CD4-positive, alpha-beta memory T cell (primary cell): Measurements from ENCODE around the gene SHMT1. TPM values are rescaled to one million over a fixed set of nuclear protein-coding genes. Genes with fewer than 3 reads are reported as not detected.
A peak's percentile ranks its signal among the peaks of the same experiment; 100 is the strongest.

Experiments
- CTCF ChIA-PET: fragments of 350-600 bp; sonication (Branson Sonifier 250); formaldehyde crosslinking; loops from one replicate; lab custom pipeline; 2021; ENCODE audit warnings: inconsistent platforms; ENCODE audit not compliant: partially characterized antibody; lab: Charles Lee
- POLR2A ChIA-PET: fragments of 350-600 bp; sonication (Branson Sonifier 250); formaldehyde crosslinking; loops from one replicate; lab custom pipeline; 2021; ENCODE audit not compliant: partially characterized antibody; lab: Charles Lee
- DNase-seq, 5 donors: peaks; one replicate each; pipeline versions ENCODE4 v3.0.0 to v3.0.0-alpha.2; 2020 to 2022; ENCODE audit warnings: mixed read lengths in 1 of 5
- H3K27ac ChIP-seq: one replicate; pipeline ENCODE4 v1.7.0; 2013; ENCODE audit warnings: low read depth, low read length
- H3K27me3 ChIP-seq: 2 replicates; pipeline ENCODE4 v1.7.0; 2013; ENCODE audit warnings: mild to moderate bottlenecking, low read length, moderate library complexity; ENCODE audit not compliant: insufficient read depth
- H3K36me3 ChIP-seq: 2 replicates; pipeline ENCODE4 v1.7.0; 2013; ENCODE audit warnings: mild to moderate bottlenecking, low read length, moderate library complexity; ENCODE audit not compliant: insufficient read depth
- H3K4me1 ChIP-seq: 2 replicates; pipeline ENCODE4 v1.7.0; 2013; ENCODE audit warnings: mild to moderate bottlenecking, low read length, moderate library complexity; ENCODE audit not compliant: insufficient read depth
- H3K4me3 ChIP-seq, 2 donors: one replicate each; pipeline ENCODE4 v1.7.0; 2013; ENCODE audit warnings: low read length in 2 of 2, mild to moderate bottlenecking in 1 of 2
- H3K9me3 ChIP-seq, 2 donors: one replicate each; pipeline ENCODE4 v1.7.0; 2013; ENCODE audit warnings: low read length in 2 of 2, control low read depth in 1 of 2; ENCODE audit not compliant: control insufficient read depth in 1 of 2
- H3K27ac Mint-ChIP-seq, 7 donors: one replicate each; pipeline ENCODE4 v1.8.0; 2020 to 2021; ENCODE audit warnings: mixed read lengths in 7 of 7, mild to moderate bottlenecking in 6 of 7, inconsistent platforms in 3 of 7, moderate library complexity in 3 of 7
- H3K27me3 Mint-ChIP-seq, 2 donors: one replicate each; pipeline ENCODE4 v1.8.0; 2020 to 2021; ENCODE audit warnings: mixed read lengths in 2 of 2
- H3K36me3 Mint-ChIP-seq, 2 donors: one replicate each; pipeline ENCODE4 v1.8.0; 2020 to 2021; ENCODE audit warnings: mixed read lengths in 2 of 2, inconsistent platforms in 1 of 2, mild to moderate bottlenecking in 1 of 2
- H3K4me1 Mint-ChIP-seq, 4 donors: one replicate each; pipeline ENCODE4 v1.8.0; 2020 to 2021; ENCODE audit warnings: mixed read lengths in 4 of 4, mild to moderate bottlenecking in 1 of 4
- H3K4me3 Mint-ChIP-seq, 8 donors: one replicate each; pipeline ENCODE4 v1.8.0; 2020 to 2021; ENCODE audit warnings: mixed read lengths in 8 of 8, mild to moderate bottlenecking in 7 of 8, moderate library complexity in 6 of 8, inconsistent platforms in 3 of 8
- H3K9me3 Mint-ChIP-seq, 8 donors: one replicate each; pipeline ENCODE4 v1.8.0; 2020 to 2021; ENCODE audit warnings: mixed read lengths in 8 of 8, mild to moderate bottlenecking in 5 of 8, inconsistent platforms in 3 of 8, moderate library complexity in 1 of 8
- intact Hi-C: fragments of 100-400 bp; cut with micrococcal nuclease; formaldehyde crosslinking; loops from one replicate; pipeline ENCODE4 v1.15.1; 2023
- polyA plus RNA-seq, 2 donors: library from polyadenylated mRNA; unstranded; fragments of 300-500 nt; fragmentation: Illumina TruSeq; gene quantifications; one replicate each; pipeline ENCODE4 v1.2.3, GENCODE V29; 2021
- total RNA-seq, 2 experiments: library from RNA; stranded (reverse); gene quantifications; one replicate each; pipeline ENCODE4 v1.2.3, GENCODE V29; 2021

The SHMT1 gene
- total and polyA plus RNA-seq, 4 experiments from 2014 or later, result 14.6 to 24.6 (median 20.0) TPM

DNA sequence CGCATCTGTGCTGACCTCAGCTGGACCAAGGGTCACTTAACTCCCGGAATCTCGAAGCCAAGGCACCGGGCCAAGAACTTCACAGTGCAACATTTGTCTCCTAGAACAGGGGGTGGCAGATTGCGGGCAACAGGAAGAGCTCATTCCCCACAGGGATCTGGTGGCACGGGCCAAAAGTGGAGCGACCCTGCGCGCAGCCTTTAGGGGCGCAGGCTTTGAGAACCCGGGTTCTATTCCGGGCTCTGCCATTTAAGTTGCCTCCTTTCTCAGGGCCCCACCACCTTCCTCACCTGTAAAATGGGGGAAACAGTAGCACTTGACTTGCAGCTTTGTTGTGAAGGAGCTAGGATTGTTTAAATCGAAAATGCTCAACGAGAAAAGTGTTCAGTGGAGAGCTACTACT, 651 bp downstream of the SHMT1 start:
- peak overlapping the region; percentile 79 to 96 (median 94) for H3K4me3 Mint-ChIP-seq
- intact Hi-C loops, result loop anchor here (1.0 to 5.0 kb wide), 2 partner anchors 47 to 180 kb away; partner anchors contain the start of genes ALKBH5 and SMCR8

DNA sequence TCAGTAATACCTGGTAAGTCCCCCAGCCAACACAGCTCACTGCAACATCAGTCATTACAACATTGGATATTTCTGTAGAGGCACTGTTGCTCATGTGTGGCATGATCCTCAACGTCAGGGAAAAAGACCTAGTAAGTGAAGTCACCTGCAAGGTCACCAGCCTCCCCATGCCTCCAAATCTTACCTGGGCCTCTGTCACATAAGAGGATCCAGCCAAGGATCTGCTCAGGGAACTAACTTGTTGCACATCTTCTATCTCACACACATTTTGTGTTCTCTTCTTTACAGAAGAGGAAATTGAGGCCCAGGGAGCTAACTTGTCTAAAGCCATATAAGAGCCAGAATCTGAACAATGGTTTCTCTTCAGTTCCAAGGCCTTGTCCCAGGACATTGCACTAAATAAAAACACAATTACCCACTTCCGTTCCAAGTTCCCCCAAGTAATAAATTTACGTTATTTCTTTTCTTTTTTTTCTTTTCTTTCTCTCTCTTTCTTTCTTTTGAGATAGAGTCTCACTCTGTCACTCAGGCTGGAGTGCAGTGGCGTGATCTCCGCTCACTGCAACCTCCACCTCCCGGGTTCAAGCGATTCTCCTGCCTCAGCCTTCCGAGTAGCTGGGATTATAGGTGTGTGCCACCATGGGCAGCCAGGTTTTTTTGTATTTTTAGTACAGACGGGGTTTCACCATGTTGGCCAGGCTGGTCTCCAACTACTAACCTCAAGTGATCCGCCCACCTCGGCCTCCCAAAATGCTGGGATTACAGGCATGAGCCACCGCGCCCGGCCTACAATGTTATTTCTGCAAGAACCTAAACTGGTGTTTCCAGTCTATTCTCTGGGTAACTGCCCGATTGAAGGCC, 1.3 kb downstream of the SHMT1 start:
- Mint-ChIP-seq H3K4me1 (peaks cover 6 to 19% (median 16%) of the 10 kb centered on the region in 4 donors), H3K9me3 (no peaks in the 10 kb centered on the region), H3K27ac (peak overlapping the region in 6 of 7 donors; percentile 9 to 81 (median 68)), H3K36me3 (peaks cover 0 to 3% of the 10 kb centered on the region in 2 donors), H3K4me3 (peak overlapping the region; percentile 79 to 96 (median 94)), H3K27me3 (no peaks in the 10 kb centered on the region)
- intact Hi-C loops, result loop anchor here (5.0 kb wide), 1 partner anchor 180 kb away; the partner anchor contains the start of gene ALKBH5
- Histone ChIP-seq H3K36me3 (no peaks in the 10 kb centered on the region), H3K4me1 (peaks cover 10% of the 10 kb centered on the region), H3K4me3 (peak overlapping the region in 1 of 2 donors; percentile 54), H3K27me3 (no peaks in the 10 kb centered on the region), H3K9me3 (no peaks in the 10 kb centered on the region), H3K27ac (no peak overlapping the region)
- CTCF ChIA-PET, result no interaction called here
- POLR2A ChIA-PET, result interaction anchor here (1.6 kb wide), 3 partner anchors 47 to 180 kb away, joined by 4 to 13 read pairs (median 12); partner anchors contain the start of genes ALKBH5, SMCR8 and TOP3A
- no peak for DNase-seq

More for the DNA sequence above, 651 bp downstream of the SHMT1 start:
- Histone ChIP-seq H3K27ac (peak overlapping the region; percentile 59), H3K27me3 (no peaks in the 10 kb centered on the region), H3K4me1 (peaks cover 10% of the 10 kb centered on the region), H3K9me3 (no peaks in the 10 kb centered on the region), H3K36me3 (no peaks in the 10 kb centered on the region), H3K4me3 (peak overlapping the region; percentile 54 to 76)
- Mint-ChIP-seq H3K27ac (peak overlapping the region in 6 of 7 donors; percentile 9 to 81 (median 80)), H3K9me3 (no peaks in the 10 kb centered on the region), H3K27me3 (no peaks in the 10 kb centered on the region), H3K4me1 (peaks cover 6 to 19% (median 16%) of the 10 kb centered on the region in 4 donors), H3K36me3 (peaks cover 0 to 3% of the 10 kb centered on the region in 2 donors)
- CTCF ChIA-PET, result no interaction called here
- peak in 1 of 5 donors; percentile 4 for DNase-seq
- POLR2A ChIA-PET, result interaction anchor here (0.7 to 1.6 kb wide), 6 partner anchors 43 to 180 kb away, joined by 3 to 13 read pairs (median 6); partner anchors contain the start of genes ALKBH5, MIEF2, SMCR8 and TOP3A

DNA sequence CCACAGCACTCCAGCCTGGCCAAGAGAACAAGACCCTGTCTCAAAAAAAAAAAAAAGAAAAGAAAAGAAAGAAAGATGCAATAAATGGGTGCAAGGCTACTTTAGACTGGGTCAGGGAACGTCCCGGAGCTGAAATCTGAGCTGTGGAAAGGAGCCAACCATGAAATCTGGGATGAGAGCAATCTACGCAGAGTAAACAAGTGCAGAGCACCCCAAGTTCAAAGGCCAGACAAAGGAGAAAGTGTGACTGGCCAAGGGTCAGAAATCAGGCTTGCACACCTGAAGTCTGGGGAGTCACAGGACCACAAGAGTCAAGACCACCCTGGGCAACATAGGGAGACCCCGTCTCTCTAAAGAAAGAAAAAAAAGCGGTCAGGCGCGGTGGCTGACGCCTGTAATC, 2.8 kb downstream of the SHMT1 start:
- Histone ChIP-seq H3K4me1 (peaks cover 10% of the 10 kb centered on the region), H3K36me3 (no peaks in the 10 kb centered on the region), H3K9me3 (no peaks in the 10 kb centered on the region), H3K4me3 (no peak overlapping the region), H3K27me3 (no peaks in the 10 kb centered on the region), H3K27ac (no peak overlapping the region)
- intact Hi-C loops, result loop anchor here (5.0 kb wide), 1 partner anchor 178 kb away; the partner anchor contains the start of gene ALKBH5
- Mint-ChIP-seq H3K4me3 (peak overlapping the region in 2 of 8 donors; percentile 29 to 46), H3K4me1 (peaks cover 6 to 19% (median 16%) of the 10 kb centered on the region in 4 donors), H3K36me3 (peaks cover 6 to 9% of the 10 kb centered on the region in 2 donors), H3K27me3 (no peaks in the 10 kb centered on the region), H3K9me3 (no peaks in the 10 kb centered on the region), H3K27ac (peak overlapping the region in 1 of 7 donors; percentile 60)
- POLR2A ChIA-PET, result no interaction called here
- DNase-seq, result no peak
- CTCF ChIA-PET, result no interaction called here

DNA sequence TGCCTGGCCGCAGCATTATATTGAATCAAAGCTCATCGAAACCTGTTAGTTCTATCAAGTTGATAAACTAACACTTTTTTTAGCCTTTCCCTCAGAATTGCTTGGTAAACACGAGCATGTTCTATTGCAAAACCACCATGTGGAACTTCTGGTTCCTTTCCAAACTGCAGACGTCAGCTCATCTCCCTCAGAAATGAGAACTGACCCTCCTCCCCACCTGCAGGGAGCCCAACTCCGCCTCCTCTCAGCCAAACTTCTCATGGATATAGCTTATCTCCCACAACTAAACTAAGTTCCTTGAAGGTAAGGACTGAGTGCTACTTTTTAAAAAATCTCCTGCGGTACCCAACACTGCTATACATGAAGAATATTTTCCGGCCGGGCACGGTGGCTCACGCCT, 6.7 kb downstream of the SHMT1 start:
- DNase-seq, result no peak
- H3K4me3 Mint-ChIP-seq, result no peak overlapping the region
- H3K9me3 ChIP-seq, result no peaks in the 10 kb centered on the region
- no peaks in the 10 kb centered on the region for H3K27me3 Mint-ChIP-seq
- H3K27me3 ChIP-seq, result no peaks in the 10 kb centered on the region
- peaks cover 12% of the 10 kb centered on the region for H3K36me3 ChIP-seq
- POLR2A ChIA-PET, result no interaction called here
- H3K4me1 ChIP-seq, result no peaks in the 10 kb centered on the region
- CTCF ChIA-PET, result no interaction called here
- H3K9me3 Mint-ChIP-seq, result no peaks in the 10 kb centered on the region
- no peak overlapping the region for H3K27ac ChIP-seq
- intact Hi-C loops, result no loop called here
- H3K4me3 ChIP-seq, result no peak overlapping the region
- H3K4me1 Mint-ChIP-seq, result peaks cover 0 to under 1% (median 0%) of the 10 kb centered on the region in 4 donors
- H3K27ac Mint-ChIP-seq, result peak overlapping the region in 1 of 7 donors; percentile 66
- peaks cover 21 to 28% of the 10 kb centered on the region in 2 donors for H3K36me3 Mint-ChIP-seq

DNA sequence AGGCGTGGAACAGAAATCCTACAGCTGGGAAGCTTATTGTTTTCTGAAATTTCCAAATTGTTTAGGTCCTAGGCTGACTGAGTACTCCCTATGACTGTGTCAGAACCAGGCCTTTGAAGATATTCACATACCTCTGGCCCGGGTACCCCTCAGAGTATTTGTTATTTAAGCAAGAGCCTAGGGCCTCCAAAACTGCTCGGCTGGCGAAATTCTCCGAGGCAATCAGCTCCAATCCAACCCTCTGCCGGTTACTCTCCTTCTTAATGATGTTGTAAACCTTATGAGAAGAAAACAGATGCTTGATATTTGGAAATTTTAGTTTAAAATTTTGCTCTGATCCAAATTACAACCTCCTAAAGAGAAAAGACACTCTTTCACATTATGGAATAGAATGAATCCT, 9.8 kb downstream of the SHMT1 start:
- Histone ChIP-seq H3K27ac (no peak overlapping the region), H3K9me3 (no peaks in the 10 kb centered on the region), H3K27me3 (no peaks in the 10 kb centered on the region), H3K4me3 (no peak overlapping the region), H3K4me1 (no peaks in the 10 kb centered on the region), H3K36me3 (peaks cover 14% of the 10 kb centered on the region)
- H3K36me3 Mint-ChIP-seq, result peaks cover 21 to 29% of the 10 kb centered on the region in 2 donors
- no peak overlapping the region for H3K27ac Mint-ChIP-seq
- CTCF ChIA-PET, result no interaction called here
- no peaks in the 10 kb centered on the region for H3K27me3 Mint-ChIP-seq
- no peak for DNase-seq
- H3K4me3 Mint-ChIP-seq, result no peak overlapping the region
- POLR2A ChIA-PET, result no interaction called here
- no peaks in the 10 kb centered on the region for H3K4me1 Mint-ChIP-seq
- intact Hi-C loops, result no loop called here
- no peaks in the 10 kb centered on the region for H3K9me3 Mint-ChIP-seq

DNA sequence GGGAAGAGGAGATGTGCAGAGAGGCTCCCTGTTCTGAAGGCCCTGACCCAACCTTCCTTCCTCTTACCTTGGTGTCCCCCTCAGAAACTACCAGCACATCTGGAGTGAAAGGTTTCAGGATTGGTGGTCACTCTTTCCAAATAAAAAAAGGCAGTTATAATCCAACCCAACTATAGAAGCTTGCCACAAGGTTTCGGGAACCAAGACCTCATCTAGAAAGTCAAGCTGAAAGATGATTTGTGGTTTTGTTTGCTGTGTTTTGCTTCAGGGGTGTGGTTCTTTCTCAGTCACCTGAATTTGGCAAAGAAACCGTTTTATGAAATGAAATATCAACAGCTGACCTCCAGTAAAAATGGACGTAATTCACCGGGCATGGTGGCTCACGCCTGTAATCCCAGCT, 19.3 kb downstream of the SHMT1 start:
- Histone ChIP-seq H3K9me3 (no peaks in the 10 kb centered on the region), H3K36me3 (peaks cover 18% of the 10 kb centered on the region), H3K27ac (no peak overlapping the region), H3K4me3 (no peak overlapping the region), H3K4me1 (no peaks in the 10 kb centered on the region), H3K27me3 (no peaks in the 10 kb centered on the region)
- no peak for DNase-seq
- H3K27me3 Mint-ChIP-seq, result no peaks in the 10 kb centered on the region
- intact Hi-C loops, result no loop called here
- CTCF ChIA-PET, result no interaction called here
- peaks cover 31 to 41% of the 10 kb centered on the region in 2 donors for H3K36me3 Mint-ChIP-seq
- H3K9me3 Mint-ChIP-seq, result peaks cover 0 to 2% (median 0%) of the 10 kb centered on the region in 8 donors
- POLR2A ChIA-PET, result no interaction called here
- H3K27ac Mint-ChIP-seq, result no peak overlapping the region
- H3K4me1 Mint-ChIP-seq, result peaks cover 0 to 2% (median 0%) of the 10 kb centered on the region in 4 donors
- H3K4me3 Mint-ChIP-seq, result no peak overlapping the region

DNA sequence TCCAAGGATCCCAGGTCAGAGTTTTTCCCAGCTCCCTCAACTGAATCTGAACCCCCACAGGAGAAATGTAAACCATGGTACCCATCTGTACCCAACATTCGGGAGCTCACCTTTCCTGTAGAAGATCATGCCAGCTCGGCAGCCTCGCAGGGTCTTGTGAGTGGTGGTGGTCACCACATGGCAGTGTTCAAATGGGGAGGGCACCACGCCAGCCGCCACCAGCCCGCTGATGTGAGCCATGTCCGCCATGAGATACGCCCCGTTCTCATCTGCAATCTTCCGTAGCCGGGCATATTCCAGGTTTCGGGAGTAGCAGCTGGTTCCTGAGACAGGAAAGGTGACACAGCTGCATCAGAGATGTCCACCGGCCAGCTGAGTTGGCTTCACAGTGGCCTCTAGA, 23.4 kb downstream of the SHMT1 start:
- Histone ChIP-seq H3K4me1 (no peaks in the 10 kb centered on the region), H3K27ac (no peak overlapping the region), H3K27me3 (no peaks in the 10 kb centered on the region), H3K4me3 (no peak overlapping the region), H3K36me3 (peaks cover 6% of the 10 kb centered on the region), H3K9me3 (no peaks in the 10 kb centered on the region)
- POLR2A ChIA-PET, result no interaction called here
- Mint-ChIP-seq H3K4me3 (no peak overlapping the region), H3K36me3 (peaks cover 25 to 36% of the 10 kb centered on the region in 2 donors), H3K9me3 (peaks cover 0 to 2% (median 0%) of the 10 kb centered on the region in 8 donors), H3K27me3 (no peaks in the 10 kb centered on the region), H3K4me1 (peaks cover 0 to 2% (median 0%) of the 10 kb centered on the region in 4 donors), H3K27ac (no peak overlapping the region)
- no peak for DNase-seq
- intact Hi-C loops, result no loop called here
- CTCF ChIA-PET, result no interaction called here
